ENCODE measurements around the gene IL18BP.

DNA sequence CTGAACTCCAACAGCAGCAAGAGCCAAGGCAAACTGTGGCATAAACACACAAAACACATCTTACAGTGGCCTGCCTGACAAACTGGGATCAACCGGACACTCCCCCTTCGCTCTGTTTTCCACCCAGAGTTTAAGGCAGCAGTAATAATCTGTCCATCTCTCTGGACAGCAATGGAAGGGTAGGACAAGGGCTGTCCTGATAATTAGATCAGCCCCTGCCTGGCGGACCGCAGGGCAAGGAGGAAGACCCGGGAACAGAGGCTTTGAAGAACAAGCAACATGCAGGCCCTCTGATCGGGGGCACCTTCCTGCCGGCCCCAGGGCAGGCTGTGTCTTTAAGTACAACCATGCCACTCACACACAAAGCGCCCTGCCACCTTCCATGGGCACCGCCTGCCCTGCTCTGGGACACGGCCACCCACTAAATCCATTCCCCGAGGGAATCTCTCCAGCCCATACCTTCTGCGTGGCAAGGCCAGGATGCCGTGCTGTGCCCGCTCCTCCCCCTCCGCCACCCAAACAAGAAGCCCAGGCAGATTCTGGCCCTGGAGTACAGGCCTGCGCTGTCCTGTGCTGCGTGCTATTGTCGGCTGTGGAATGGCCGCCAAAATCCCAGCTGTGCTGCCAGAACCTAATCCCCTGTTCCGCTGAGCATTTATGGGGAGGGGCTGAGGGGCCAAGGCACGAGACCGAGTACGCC is 42.8 kb downstream of the IL18BP start:
- TF ChIP-seq, protein P1, sequence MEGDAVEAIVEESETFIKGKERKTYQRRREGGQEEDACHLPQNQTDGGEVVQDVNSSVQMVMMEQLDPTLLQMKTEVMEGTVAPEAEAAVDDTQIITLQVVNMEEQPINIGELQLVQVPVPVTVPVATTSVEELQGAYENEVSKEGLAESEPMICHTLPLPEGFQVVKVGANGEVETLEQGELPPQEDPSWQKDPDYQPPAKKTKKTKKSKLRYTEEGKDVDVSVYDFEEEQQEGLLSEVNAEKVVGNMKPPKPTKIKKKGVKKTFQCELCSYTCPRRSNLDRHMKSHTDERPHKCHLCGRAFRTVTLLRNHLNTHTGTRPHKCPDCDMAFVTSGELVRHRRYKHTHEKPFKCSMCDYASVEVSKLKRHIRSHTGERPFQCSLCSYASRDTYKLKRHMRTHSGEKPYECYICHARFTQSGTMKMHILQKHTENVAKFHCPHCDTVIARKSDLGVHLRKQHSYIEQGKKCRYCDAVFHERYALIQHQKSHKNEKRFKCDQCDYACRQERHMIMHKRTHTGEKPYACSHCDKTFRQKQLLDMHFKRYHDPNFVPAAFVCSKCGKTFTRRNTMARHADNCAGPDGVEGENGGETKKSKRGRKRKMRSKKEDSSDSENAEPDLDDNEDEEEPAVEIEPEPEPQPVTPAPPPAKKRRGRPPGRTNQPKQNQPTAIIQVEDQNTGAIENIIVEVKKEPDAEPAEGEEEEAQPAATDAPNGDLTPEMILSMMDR (IDR thresholded peaks at IDR 0.05): no peak
- TF ChIP-seq POLR2A (IDR thresholded peaks at IDR 0.05): peak; percentile 59
- TF ChIP-seq POLR2AphosphoS5 (IDR thresholded peaks at IDR 0.05): peak; percentile 70

Measured in prostate gland (tissue), 2 donors.